ENCODE results near the gene MMP10.
"Not testable (repeated sequence)": the region's sequence is repeated elsewhere in the genome, so short reads cannot be mapped to it uniquely, and the experiment has no call there.

MMP10 gene

GRCh38 chr11:102784380-102784779, 4.0 kb upstream of the MMP10 start:
- FAIRE-seq (no peak), DNase-seq (ENCODE audit: insufficient read length, low spot score) (no peak)

GRCh38 chr11:102783720-102784119, 3.3 kb upstream of the MMP10 start:
- no peak for DNase-seq (ENCODE audit: insufficient read length, low spot score)
- peak; percentile 81 for FAIRE-seq

- FAIRE-seq (no peak), DNase-seq (ENCODE audit: insufficient read length, low spot score) (no peak)
Measured at GRCh38 chr11:102783016-102783415, 2.6 kb upstream of the MMP10 start.

- DNase-seq (ENCODE audit: insufficient read length, low spot score) (no peak), FAIRE-seq (peak; percentile 82)
Measured at GRCh38 chr11:102781676-102782075, 1.2 kb upstream of the MMP10 start.

- FAIRE-seq = peak; percentile 26
Measured at GRCh38 chr11:102776454-102776853, 4.0 kb downstream of the MMP10 start.

GRCh38 chr11:102773386-102773785, 7.0 kb downstream of the MMP10 start:
- FAIRE-seq (no peak), DNase-seq (ENCODE audit: insufficient read length, low spot score) (no peak)

More at GRCh38 chr11:102776454-102776853, 4.0 kb downstream of the MMP10 start:
- DNase-seq (ENCODE audit: insufficient read length, low spot score) = no peak

- DNase-seq (ENCODE audit: insufficient read length, low spot score) (no peak), FAIRE-seq (no peak)
Measured at GRCh38 chr11:102771351-102771750, 9.1 kb downstream of the MMP10 start.

GRCh38 chr11:102770191-102770590, 10.2 kb downstream of the MMP10 start:
- FAIRE-seq (peak; percentile 49), DNase-seq (ENCODE audit: insufficient read length, low spot score) (no peak)

GRCh38 chr11:102767800-102768199, 12.6 kb downstream of the MMP10 start:
- DNase-seq (ENCODE audit: insufficient read length, low spot score) = no peak
- no peak for FAIRE-seq

GRCh38 chr11:102763440-102763839, 17.0 kb downstream of the MMP10 start:
- FAIRE-seq = peak; percentile 81
- no peak for DNase-seq (ENCODE audit: insufficient read length, low spot score)

- peak; percentile 60 for FAIRE-seq
- no peak for DNase-seq (ENCODE audit: insufficient read length, low spot score)
Measured at GRCh38 chr11:102762361-102762767, 18.1 kb downstream of the MMP10 start.

- FAIRE-seq = peak; percentile 98
- peak; percentile 67 for DNase-seq (ENCODE audit: insufficient read length, low spot score)
Measured at GRCh38 chr11:102761646-102762238, 18.7 kb downstream of the MMP10 start.

GRCh38 chr11:102760344-102761035, 19.9 kb downstream of the MMP10 start:
- DNase-seq (ENCODE audit: insufficient read length, low spot score) (peak; percentile 88), FAIRE-seq (peak; percentile 94)

GRCh38 chr11:102757823-102758549, 22.4 kb downstream of the MMP10 start:
- DNase-seq (ENCODE audit: insufficient read length, low spot score) (no peak), FAIRE-seq (peak; percentile 80)

- DNase-seq (ENCODE audit: insufficient read length, low spot score) (no peak), FAIRE-seq (no peak)
Measured at GRCh38 chr11:102753267-102753666, 27.2 kb downstream of the MMP10 start.

GRCh38 chr11:102751673-102752072, 28.8 kb downstream of the MMP10 start:
- FAIRE-seq (no peak), DNase-seq (ENCODE audit: insufficient read length, low spot score) (no peak)

GRCh38 chr11:102749101-102749722, 31.2 kb downstream of the MMP10 start:
- DNase-seq (ENCODE audit: insufficient read length, low spot score) = no peak
- peak; percentile 9 for FAIRE-seq

GRCh38 chr11:102746746-102747578, 33.5 kb downstream of the MMP10 start:
- DNase-seq (ENCODE audit: insufficient read length, low spot score); FAIRE-seq: not testable (repeated sequence)

- FAIRE-seq = no peak
- no peak for DNase-seq (ENCODE audit: insufficient read length, low spot score)
Measured at GRCh38 chr11:102734650-102735049, 45.8 kb downstream of the MMP10 start.

- DNase-seq (ENCODE audit: insufficient read length, low spot score) (peak; percentile 85), FAIRE-seq (peak; percentile 94)
Measured at GRCh38 chr11:102733232-102733875, 47.1 kb downstream of the MMP10 start.

Data from HTR-8/SVneo (cell line).